NK-92 treated with Interleukin-12 subunit alpha and Interleukin-12 subunit beta, amount 100 ng/mL, for 24 hours (cell line): ENCODE measurements around the gene LCAT.
A peak's percentile ranks its signal among the peaks of the same experiment; 100 is the strongest.

Experiments used
- DNase-seq: peaks from one replicate; lab custom pipeline; 2025; lab: John Stamatoyannopoulos, UW

Gene LCAT

GRCh38 chr16:67968400-67969253 is 24.7 kb upstream of the LCAT start, which contains the start of gene SLC12A4:
Gene SLC12A4 (minus strand): TSS chr16:67968637. CDS start chr16:67968553, 84 bp downstream.
- peak; percentile 42 for DNase-seq

DNA sequence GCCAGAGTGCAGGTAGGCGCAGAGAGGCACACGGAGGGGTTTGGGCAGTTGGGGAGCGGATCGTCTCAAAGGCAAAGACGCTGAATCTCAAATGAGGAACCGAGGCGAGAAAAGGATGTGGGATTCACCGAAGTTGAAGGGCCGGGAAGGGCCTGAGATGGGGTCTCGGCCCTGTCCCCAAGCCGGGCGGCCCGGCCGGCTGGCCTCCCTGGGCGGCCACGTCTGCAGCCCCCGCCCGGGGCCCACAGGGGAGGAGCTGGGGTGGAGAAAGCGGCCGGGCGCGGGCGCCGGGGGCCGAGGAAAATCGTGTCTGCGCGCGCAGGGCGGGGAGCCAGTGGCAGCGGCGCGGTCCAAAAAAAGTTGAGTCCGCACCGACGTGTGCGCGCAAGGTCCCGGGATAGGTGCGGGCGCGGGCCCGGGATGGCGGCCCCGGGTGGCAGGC is 24.1 kb upstream of the LCAT start:
- DNase-seq = no peak

GRCh38 chr16:67967183-67967957 is 23.4 kb upstream of the LCAT start:
- no peak for DNase-seq

- no peak for DNase-seq
These were observed 22.7 kb upstream of the LCAT start for GRCh38 chr16:67966549-67967182.

GRCh38 chr16:67965668-67966548 is 22.0 kb upstream of the LCAT start:
- DNase-seq = no peak

GRCh38 chr16:67964477-67965131 is 20.7 kb upstream of the LCAT start:
- no peak for DNase-seq

DNA sequence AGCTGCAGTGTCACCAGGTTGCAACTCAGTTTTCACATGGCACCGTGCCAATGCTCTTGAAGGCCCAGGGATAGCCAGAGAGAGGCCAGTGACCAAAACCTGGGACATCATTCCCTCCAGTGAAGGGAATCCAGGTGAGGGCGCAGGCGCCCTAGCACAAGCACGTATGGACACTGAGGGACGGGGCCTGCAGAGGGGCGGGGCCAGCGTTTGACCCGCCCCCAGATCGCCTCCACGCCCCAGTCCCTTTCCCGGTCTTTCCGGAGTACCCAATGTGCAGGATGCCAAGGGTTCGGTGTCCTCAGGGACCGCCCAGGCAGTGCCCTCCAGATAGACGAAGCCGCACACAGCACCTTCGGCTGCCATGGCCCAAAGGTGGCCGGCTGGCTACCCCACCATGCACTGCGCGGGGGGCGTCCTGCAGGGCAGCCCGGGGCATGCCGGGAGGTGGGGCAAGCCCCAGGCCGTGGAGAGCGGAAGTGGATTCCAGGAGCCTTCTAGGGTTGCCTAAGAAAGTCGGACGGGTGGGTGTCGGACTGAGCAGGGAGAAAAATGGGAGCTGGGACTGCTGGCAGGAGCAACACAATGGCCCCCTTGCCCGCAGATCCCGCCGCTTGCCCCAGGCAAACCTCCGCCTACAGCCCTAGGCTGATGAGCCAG is 19.9 kb upstream of the LCAT start:
- DNase-seq = no peak

DNA sequence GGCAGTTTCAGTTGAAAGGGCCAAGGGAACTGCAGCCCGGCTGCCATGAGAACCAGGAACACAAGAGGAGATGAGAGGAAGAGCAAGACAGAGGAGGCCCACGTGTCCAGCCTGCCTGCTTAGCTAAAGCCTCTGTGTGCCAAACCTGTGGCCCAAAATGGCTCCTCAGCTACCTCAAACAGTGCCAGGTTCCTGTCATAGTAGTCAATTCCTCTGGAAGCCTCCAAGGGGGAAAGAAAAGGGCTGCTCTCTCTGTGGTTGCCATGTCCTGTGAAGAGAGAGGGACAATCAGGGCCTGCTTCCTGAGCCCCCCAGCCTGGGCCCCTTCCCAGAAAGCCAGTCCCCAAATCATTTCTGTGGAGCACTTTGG is 19.4 kb upstream of the LCAT start:
- no peak for DNase-seq

- no peak for DNase-seq
These were observed 18.2 kb upstream of the LCAT start for GRCh38 chr16:67962135-67962534.

GRCh38 chr16:67961551-67961957 is 17.6 kb upstream of the LCAT start:
- no peak for DNase-seq

- DNase-seq = no peak
These were observed 15.8 kb upstream of the LCAT start for GRCh38 chr16:67959536-67960329.

GRCh38 chr16:67957622-67958021 is 13.7 kb upstream of the LCAT start:
- no peak for DNase-seq

DNA sequence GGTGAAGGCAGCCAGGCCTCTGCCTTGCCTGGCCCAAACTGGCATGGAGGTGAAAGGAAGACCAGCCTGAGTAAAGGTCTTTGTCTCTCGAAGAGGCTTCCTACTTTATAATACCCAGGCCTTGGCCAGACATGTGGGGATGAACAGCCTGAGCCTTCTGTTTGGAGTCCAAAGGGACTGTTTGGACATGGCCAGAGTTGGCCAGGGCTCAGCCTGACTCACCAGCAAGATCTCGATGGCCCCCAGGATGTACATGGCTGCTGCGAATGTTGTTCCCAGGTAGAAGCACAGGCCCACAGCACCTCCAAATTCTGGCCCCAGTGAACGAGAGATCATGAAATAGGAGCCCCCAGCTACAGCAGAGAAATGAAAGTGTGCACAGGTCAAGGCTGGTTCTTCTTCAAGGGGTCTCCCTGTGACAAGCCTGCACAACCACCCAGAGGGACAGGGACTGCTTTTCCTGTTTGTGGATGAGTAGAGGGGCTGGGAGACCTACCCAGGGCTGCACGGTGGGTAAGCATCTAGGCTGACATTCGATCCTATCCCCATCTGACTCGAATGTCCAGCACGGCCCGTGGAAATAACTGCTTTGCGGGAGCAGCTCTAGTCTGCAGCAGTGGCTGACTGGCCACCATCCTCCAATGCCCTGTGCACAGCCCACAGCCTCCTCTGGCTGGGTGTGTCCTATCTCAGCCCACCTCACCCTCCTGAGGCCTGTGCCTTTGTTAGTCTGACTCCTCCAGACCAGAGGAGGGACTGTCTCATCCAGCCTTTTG is 10.7 kb upstream of the LCAT start:
- no peak for DNase-seq

DNA sequence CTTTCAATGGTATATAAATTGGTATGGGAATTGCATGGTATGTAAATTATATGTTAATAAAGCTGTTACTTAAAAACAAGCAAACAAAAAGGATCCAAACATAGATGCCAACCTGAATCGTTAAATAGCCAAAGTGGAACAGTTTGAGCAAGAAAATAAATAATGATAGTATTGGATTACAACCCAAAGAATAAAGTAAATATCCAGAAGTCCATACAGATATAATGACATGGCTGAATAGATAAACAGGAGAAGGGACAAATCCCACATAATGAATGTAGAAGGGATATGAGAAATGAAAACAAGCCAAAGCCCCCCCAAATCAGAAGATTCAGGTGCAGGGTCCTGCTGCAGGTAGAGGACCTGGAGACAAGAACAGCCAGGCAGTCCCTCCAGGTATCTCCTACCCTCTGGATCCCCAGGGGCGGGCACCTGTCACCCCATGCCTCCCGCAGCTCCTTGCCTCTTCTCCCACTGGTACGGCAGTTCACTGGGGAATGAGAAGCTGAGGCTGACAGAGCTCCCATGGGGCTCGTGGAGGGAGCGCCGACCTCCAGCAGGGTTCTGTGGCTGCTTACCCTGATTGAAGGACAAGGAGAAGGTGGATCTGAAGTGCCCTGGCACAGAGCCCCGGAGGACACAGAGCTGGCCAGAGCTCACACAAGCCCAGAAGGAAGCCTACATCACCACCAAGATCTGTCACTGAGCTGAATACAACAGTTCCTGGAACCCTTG is 9.9 kb upstream of the LCAT start:
- DNase-seq = no peak

- DNase-seq = no peak
These were observed 7.6 kb upstream of the LCAT start for GRCh38 chr16:67951485-67951884.

DNA sequence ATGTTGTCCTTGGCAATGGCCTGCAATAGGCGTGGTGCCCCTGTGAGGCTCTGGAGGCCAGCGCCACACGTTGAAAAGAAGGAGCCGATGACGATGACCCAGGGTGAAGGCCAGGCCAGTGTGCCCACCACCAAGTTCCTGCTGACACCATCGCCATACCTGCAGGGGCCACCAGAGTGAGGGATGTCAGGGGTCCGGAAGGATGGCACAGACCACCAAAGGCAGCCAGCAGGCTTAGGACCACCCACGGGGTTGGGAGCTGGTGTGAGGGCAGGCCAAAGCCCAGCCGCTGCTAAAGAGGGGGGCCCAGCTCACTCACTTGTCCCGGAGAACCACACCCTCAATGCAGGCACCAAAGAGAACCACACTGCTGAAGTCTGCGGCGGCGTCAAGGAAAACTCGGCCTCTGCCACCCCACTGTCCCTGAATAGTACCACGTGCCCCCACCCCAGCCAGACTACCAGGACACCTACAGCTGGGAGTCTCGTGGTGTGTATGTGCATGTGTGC is 6.5 kb upstream of the LCAT start:
- no peak for DNase-seq

- DNase-seq = no peak
These were observed 5.7 kb upstream of the LCAT start for GRCh38 chr16:67949645-67950044.

DNA sequence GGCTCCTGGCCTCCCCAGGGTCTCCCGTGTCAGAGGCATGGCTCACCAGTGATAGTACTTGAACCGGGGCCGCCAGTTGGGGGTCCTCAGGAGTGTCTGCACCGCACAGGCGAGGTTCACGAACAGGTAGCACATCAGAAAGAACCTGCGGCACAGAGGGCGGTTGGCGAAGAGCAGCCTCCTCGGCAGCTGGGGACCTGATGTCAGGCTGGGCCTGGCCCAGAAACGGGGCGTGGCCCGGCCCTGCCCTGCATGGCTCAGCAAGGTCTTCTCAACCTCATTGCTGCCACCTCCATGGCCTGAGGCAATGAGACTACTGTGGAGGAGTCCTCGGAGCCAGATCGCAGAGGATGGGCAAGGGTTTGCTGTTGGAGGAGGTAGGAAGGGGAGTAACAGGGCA is 4.1 kb upstream of the LCAT start:
- no peak for DNase-seq
